ENCODE results near the gene DPH2. TPM values are rescaled to one million over a fixed set of nuclear protein-coding genes. Genes with fewer than 3 reads are reported as not detected.

The DPH2 gene
- total and polyA plus RNA-seq, 2 of the 8 experiments (the other 6 are each of a cell fraction or from before 2014, with no cell fraction given), result 64.9 to 92.1 TPM

GRCh38 chr1:43995984-43996732, 26.3 kb downstream of the DPH2 start:
- Histone ChIP-seq H3K4me3 (ENCODE audit: extremely low read depth in 1 of 4, insufficient read depth in 2 of 4, low read depth in 3 of 4, low read length in 4 of 4) (no peak overlapping the region), H3K79me1 (ENCODE audit: low read depth, low read length) (no peaks in the 10 kb centered on the region), H3K4me1 (replicated peaks in 1 of 4; ENCODE audit: control insufficient read depth in 3 of 4, insufficient read depth in 4 of 4, low read length in 3 of 4) (peaks cover 0 to 4% (median 0%) of the 10 kb centered on the region in 4 experiments; a peak in 5 of 7 replicates), H4K20me1 (replicated peaks in 1 of 2; ENCODE audit: control insufficient read depth in 1 of 2, insufficient read depth in 2 of 2, low read length in 2 of 2) (peaks cover 2% of the 10 kb centered on the region in 2 experiments), H3K27ac (ENCODE audit: low read depth, low read length) (no peak overlapping the region), H3K4ac (replicated peaks; ENCODE audit: insufficient read length, low read depth, low read length) (no peak overlapping the region), H2AFZ (ENCODE audit: low read length) (no peak overlapping the region), H2BK120ac (replicated peaks; ENCODE audit: low read depth, low read length) (no peak overlapping the region), H3K79me2 (ENCODE audit: control insufficient read depth in 1 of 2, insufficient read depth in 2 of 2, low read length in 2 of 2) (no peaks in the 10 kb centered on the region), H3K18ac (ENCODE audit: extremely low read depth, low read length) (no peak overlapping the region), H3K23me2 (ENCODE audit: low read depth, low read length) (peaks cover 8% of the 10 kb centered on the region; the same call in 1 of the 2 replicates), H3K23ac (ENCODE audit: insufficient read length) (no peak overlapping the region), H3K56ac (replicated peaks; ENCODE audit: insufficient read length, low read depth, low read length) (no peak overlapping the region), H4K91ac (replicated peaks; ENCODE audit: insufficient read length, low read length) (no peak overlapping the region), H3K4me2 (ENCODE audit: insufficient read depth in 1 of 2, low read depth in 2 of 2, low read length in 2 of 2) (no peak overlapping the region), H3K14ac (ENCODE audit: insufficient read length) (no peak overlapping the region), H3K9ac (replicated peaks in 1 of 4; ENCODE audit: extremely low read depth in 1 of 4, low read depth in 3 of 4, low read length in 3 of 4) (no peak overlapping the region), H3K9me3 (ENCODE audit: insufficient read depth in 2 of 2, low read depth in 1 of 2, low read length in 1 of 2) (no peaks in the 10 kb centered on the region), H3K36me3 (ENCODE audit: control insufficient read depth in 2 of 4, insufficient read depth in 4 of 4, low read length in 3 of 4) (peaks cover 0 to 6% (median 3%) of the 10 kb centered on the region in 4 experiments; a peak in 4 of 8 replicates), H2BK5ac (ENCODE audit: low read depth, low read length) (no peak overlapping the region), H2AK5ac (ENCODE audit: low read depth, low read length) (no peak overlapping the region), H2BK12ac (ENCODE audit: low read depth, low read length) (no peak overlapping the region), H3K27me3 (replicated peaks in 1 of 4; ENCODE audit: control insufficient read depth in 3 of 4, extremely low read depth in 1 of 4, insufficient read depth in 3 of 4, low read length in 3 of 4) (no peaks in the 10 kb centered on the region), H2BK15ac (ENCODE audit: low read length) (no peak overlapping the region), H4K5ac (ENCODE audit: insufficient read length, low read depth, low read length) (no peak overlapping the region), H4K8ac (ENCODE audit: extremely low read depth, insufficient read depth, low read length) (no peak overlapping the region), H2BK20ac (ENCODE audit: low read length) (no peak overlapping the region)
- WGBS, 2 experiments (ENCODE audit: extremely low coverage in 1 of 2, insufficient coverage in 1 of 2, insufficient read length in 1 of 2, insufficient replicate concordance in 2 of 2, low coverage in 1 of 2, low lambda C conversion rate in 2 of 2, missing lambda C conversion rate in 1 of 2), result 92% methylated on average over 21 of the region's 21 CpGs; no CpG with 5 or more reads in 1 of the 2 experiments
- no peak for TF ChIP-seq ASH2L (IDR thresholded peaks at IDR 0.05; ENCODE audit: low read length)
- TF ChIP-seq BACH1 (IDR thresholded peaks at IDR 0.05; ENCODE audit: low read length), result no peak
- TF ChIP-seq HDAC6 (IDR thresholded peaks at IDR 0.05; ENCODE audit: low read depth, low read length), result no peak
- DNase-seq (ENCODE audit: low read depth in 1 of 2, low spot score in 2 of 2) (no peak), FAIRE-seq (no peak)
- ChIA-PET POLR2A (ENCODE audit: partially characterized antibody) (interaction anchor here (0.8 to 13.6 kb wide), 8 partner anchors 9 to 230 kb away, joined by 3 to 189 read pairs (median 3); partner anchors contain the start of genes ATP6V0B, B4GALT2, DPH2 and SLC6A9), CTCF (ENCODE audit: partially characterized antibody) (interaction anchor here (0.6 to 21.8 kb wide), 13 partner anchors 10 to 222 kb away, joined by 3 to 478 read pairs (median 4); partner anchors contain the start of genes DPH2 and SLC6A9)

Measured in H1 (cell line).